T-helper 1 cell treated with Interleukin-12 subunit alpha and Interleukin-12 subunit beta and Interleukin-4 antibody, amounts not matched to agents 30 ng/mL and 1 ng/mL, for 36 hours (primary cell): ENCODE measurements around the gene ETS1. TPM values are rescaled to one million over a fixed set of nuclear protein-coding genes. Genes with fewer than 3 reads are reported as not detected.

Source experiments
- intact Hi-C: fragments of 100-400 bp; cut with micrococcal nuclease; formaldehyde crosslinking; loops from one replicate; pipeline ENCODE4 v1.15.1; 2024
- total RNA-seq: library from RNA; stranded (reverse); gene quantifications from 2 replicates; pipeline ENCODE4 v1.2.3, GENCODE V29; 2022

Gene ETS1
- total RNA-seq, 1 donor from 2014 or later = 762 TPM

- intact Hi-C loops = loop anchor here (1.0 to 10.0 kb wide), 3 partner anchors 50 to 443 kb away; no protein-coding TSS in a partner anchor
These were observed 65.1 kb downstream of the ETS1 start for GRCh38 chr11:128522055-128522942.

- intact Hi-C loops = loop anchor here (1.0 to 10.0 kb wide), 4 partner anchors 49 to 443 kb away; no protein-coding TSS in a partner anchor
These were observed 65.7 kb downstream of the ETS1 start for GRCh38 chr11:128521682-128522054.

- intact Hi-C loops = loop anchor here (1.0 to 10.0 kb wide), 6 partner anchors 11 to 444 kb away; no protein-coding TSS in a partner anchor
These were observed 66.3 kb downstream of the ETS1 start for GRCh38 chr11:128520888-128521681.

- intact Hi-C loops = loop anchor here (1.0 to 10.0 kb wide), 6 partner anchors 10 to 444 kb away; no protein-coding TSS in a partner anchor
These were observed 67.0 kb downstream of the ETS1 start for GRCh38 chr11:128520206-128520887.

GRCh38 chr11:128519338-128519737, 68.0 kb downstream of the ETS1 start:
- intact Hi-C loops = loop anchor here (1.0 to 2.0 kb wide), 2 partner anchors 15 to 36 kb away; no protein-coding TSS in a partner anchor

- intact Hi-C loops = loop anchor here (1.0 to 2.0 kb wide), 2 partner anchors 14 to 35 kb away; no protein-coding TSS in a partner anchor
These were observed 68.7 kb downstream of the ETS1 start for GRCh38 chr11:128518493-128519207.

GRCh38 chr11:128517451-128518230, 69.7 kb downstream of the ETS1 start:
- intact Hi-C loops = loop anchor here (2.0 kb wide), 1 partner anchor 13 kb away; no protein-coding TSS in a partner anchor

GRCh38 chr11:128516886-128517285, 70.5 kb downstream of the ETS1 start:
- intact Hi-C loops = no loop called here

GRCh38 chr11:128515826-128516778, 71.3 kb downstream of the ETS1 start:
- intact Hi-C loops = no loop called here

GRCh38 chr11:128515086-128515485, 72.3 kb downstream of the ETS1 start:
- intact Hi-C loops = no loop called here

- intact Hi-C loops = loop anchor here (5.0 kb wide), 1 partner anchor 317 kb away; no protein-coding TSS in a partner anchor
These were observed 73.3 kb downstream of the ETS1 start for GRCh38 chr11:128513915-128514681.

- intact Hi-C loops = loop anchor here (5.0 kb wide), 1 partner anchor 315 kb away; no protein-coding TSS in a partner anchor
These were observed 74.8 kb downstream of the ETS1 start for GRCh38 chr11:128512474-128512996.

GRCh38 chr11:128511712-128512111, 75.6 kb downstream of the ETS1 start:
- intact Hi-C loops = loop anchor here (5.0 kb wide), 1 partner anchor 314 kb away; no protein-coding TSS in a partner anchor

- intact Hi-C loops = loop anchor here (1.0 to 5.0 kb wide), 3 partner anchors 9 to 313 kb away; no protein-coding TSS in a partner anchor
These were observed 77.6 kb downstream of the ETS1 start for GRCh38 chr11:128509621-128510389.

- intact Hi-C loops = loop anchor here (1.0 kb wide), 1 partner anchor 37 kb away; no protein-coding TSS in a partner anchor
These were observed 78.4 kb downstream of the ETS1 start for GRCh38 chr11:128508770-128509510.
